OCI-LY3 (cell line): Measurements from ENCODE around the gene SCP2.

Experiments
- CTCF ChIP-seq: fragments of 200-600, 300-600 bp; sonication (generic); IDR thresholded peaks from 2 replicates; pipeline ENCODE4 v1.5.1; 2014; ENCODE audit warnings: antibody characterized with exemption, low read length, low read depth
- EZH2phosphoT487 ChIP-seq: fragments of 200-600 bp; shearing (Covaris generic); IDR thresholded peaks from 2 replicates; pipeline ENCODE4 v1.6.1; 2018; ENCODE audit warnings: antibody characterized with exemption, mixed run types, low read depth

- TF ChIP-seq CTCF = no peak
- no peak for TF ChIP-seq EZH2phosphoT487
Measured at GRCh38 chr1:53071167-53071865, 144.2 kb downstream of the SCP2 start.
